Chondrocyte (in vitro differentiated cells): ENCODE measurements around the gene RFNG. TPM values are rescaled to one million over a fixed set of nuclear protein-coding genes. Genes with fewer than 3 reads are reported as not detected.

ENCODE experiments used
- DNase-seq: peaks from one replicate; pipeline ENCODE4 v3.0.0; 2021; ENCODE audit warnings: mixed read lengths, low spot score
- H3K27ac Mint-ChIP-seq: one replicate; pipeline ENCODE4 v1.8.0; 2021; ENCODE audit warnings: mild to moderate bottlenecking, moderate library complexity, mixed read lengths; ENCODE audit not compliant: unreplicated experiment
- H3K27me3 Mint-ChIP-seq: 2 replicates; pipeline ENCODE4 v1.8.0; 2021; ENCODE audit warnings: low read depth, mixed read lengths
- H3K36me3 Mint-ChIP-seq: 2 replicates; pipeline ENCODE4 v1.8.0; 2021; ENCODE audit warnings: low read depth, mixed read lengths
- H3K4me1 Mint-ChIP-seq: 2 replicates; pipeline ENCODE4 v1.8.0; 2021; ENCODE audit warnings: low read depth, mild to moderate bottlenecking, mixed read lengths
- H3K4me3 Mint-ChIP-seq: one replicate; pipeline ENCODE4 v1.8.0; 2021; ENCODE audit warnings: mild to moderate bottlenecking, moderate library complexity, mixed read lengths; ENCODE audit not compliant: unreplicated experiment
- H3K9me3 Mint-ChIP-seq: 2 replicates; pipeline ENCODE4 v1.8.0; 2021; ENCODE audit warnings: low read depth, mixed read lengths
- total RNA-seq: library from RNA; stranded (reverse); gene quantifications from 3 replicates; pipeline ENCODE4 v1.2.1, GENCODE V29; 2021
- TF ChIP-seq, protein P1 (sequence below): fragments of 200-600 bp; sonication (generic); IDR thresholded peaks from 2 replicates; pipeline ENCODE4 v1.5.0; 2021; ENCODE audit warnings: antibody characterized with exemption, mild to moderate bottlenecking, moderate library complexity

The RFNG gene
- total RNA-seq, 1 donor from 2014 or later = 47.4 TPM

- H3K27me3 Mint-ChIP-seq = no peaks in the 10 kb centered on the region
- H3K4me1 Mint-ChIP-seq = peaks cover 18% of the 10 kb centered on the region
- H3K27ac Mint-ChIP-seq = no peak overlapping the region
- no peaks in the 10 kb centered on the region for H3K36me3 Mint-ChIP-seq
- no peaks in the 10 kb centered on the region for H3K9me3 Mint-ChIP-seq
- no peak for DNase-seq
- TF ChIP-seq, protein P1, sequence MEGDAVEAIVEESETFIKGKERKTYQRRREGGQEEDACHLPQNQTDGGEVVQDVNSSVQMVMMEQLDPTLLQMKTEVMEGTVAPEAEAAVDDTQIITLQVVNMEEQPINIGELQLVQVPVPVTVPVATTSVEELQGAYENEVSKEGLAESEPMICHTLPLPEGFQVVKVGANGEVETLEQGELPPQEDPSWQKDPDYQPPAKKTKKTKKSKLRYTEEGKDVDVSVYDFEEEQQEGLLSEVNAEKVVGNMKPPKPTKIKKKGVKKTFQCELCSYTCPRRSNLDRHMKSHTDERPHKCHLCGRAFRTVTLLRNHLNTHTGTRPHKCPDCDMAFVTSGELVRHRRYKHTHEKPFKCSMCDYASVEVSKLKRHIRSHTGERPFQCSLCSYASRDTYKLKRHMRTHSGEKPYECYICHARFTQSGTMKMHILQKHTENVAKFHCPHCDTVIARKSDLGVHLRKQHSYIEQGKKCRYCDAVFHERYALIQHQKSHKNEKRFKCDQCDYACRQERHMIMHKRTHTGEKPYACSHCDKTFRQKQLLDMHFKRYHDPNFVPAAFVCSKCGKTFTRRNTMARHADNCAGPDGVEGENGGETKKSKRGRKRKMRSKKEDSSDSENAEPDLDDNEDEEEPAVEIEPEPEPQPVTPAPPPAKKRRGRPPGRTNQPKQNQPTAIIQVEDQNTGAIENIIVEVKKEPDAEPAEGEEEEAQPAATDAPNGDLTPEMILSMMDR = no peak
- no peak overlapping the region for H3K4me3 Mint-ChIP-seq
These were observed 46.8 kb downstream of the RFNG start for GRCh38 chr17:82004517-82005455.

- no peaks in the 10 kb centered on the region for H3K36me3 Mint-ChIP-seq
- H3K27ac Mint-ChIP-seq = peak overlapping the region; percentile 74
- no peaks in the 10 kb centered on the region for H3K27me3 Mint-ChIP-seq
- no peak for DNase-seq
- H3K9me3 Mint-ChIP-seq = no peaks in the 10 kb centered on the region
- H3K4me1 Mint-ChIP-seq = peaks cover 18% of the 10 kb centered on the region
- TF ChIP-seq, protein P1 = no peak
- peak overlapping the region; percentile 22 for H3K4me3 Mint-ChIP-seq
These were observed 47.9 kb downstream of the RFNG start for GRCh38 chr17:82003411-82004381.

- Mint-ChIP-seq H3K9me3 (no peaks in the 10 kb centered on the region), H3K36me3 (peaks cover 3% of the 10 kb centered on the region), H3K4me1 (peaks cover 18% of the 10 kb centered on the region), H3K27me3 (no peaks in the 10 kb centered on the region), H3K4me3 (no peak overlapping the region), H3K27ac (no peak overlapping the region)
- TF ChIP-seq, protein P1 = no peak
- DNase-seq = no peak
These were observed 50.0 kb downstream of the RFNG start for GRCh38 chr17:82001571-82002056.

DNA sequence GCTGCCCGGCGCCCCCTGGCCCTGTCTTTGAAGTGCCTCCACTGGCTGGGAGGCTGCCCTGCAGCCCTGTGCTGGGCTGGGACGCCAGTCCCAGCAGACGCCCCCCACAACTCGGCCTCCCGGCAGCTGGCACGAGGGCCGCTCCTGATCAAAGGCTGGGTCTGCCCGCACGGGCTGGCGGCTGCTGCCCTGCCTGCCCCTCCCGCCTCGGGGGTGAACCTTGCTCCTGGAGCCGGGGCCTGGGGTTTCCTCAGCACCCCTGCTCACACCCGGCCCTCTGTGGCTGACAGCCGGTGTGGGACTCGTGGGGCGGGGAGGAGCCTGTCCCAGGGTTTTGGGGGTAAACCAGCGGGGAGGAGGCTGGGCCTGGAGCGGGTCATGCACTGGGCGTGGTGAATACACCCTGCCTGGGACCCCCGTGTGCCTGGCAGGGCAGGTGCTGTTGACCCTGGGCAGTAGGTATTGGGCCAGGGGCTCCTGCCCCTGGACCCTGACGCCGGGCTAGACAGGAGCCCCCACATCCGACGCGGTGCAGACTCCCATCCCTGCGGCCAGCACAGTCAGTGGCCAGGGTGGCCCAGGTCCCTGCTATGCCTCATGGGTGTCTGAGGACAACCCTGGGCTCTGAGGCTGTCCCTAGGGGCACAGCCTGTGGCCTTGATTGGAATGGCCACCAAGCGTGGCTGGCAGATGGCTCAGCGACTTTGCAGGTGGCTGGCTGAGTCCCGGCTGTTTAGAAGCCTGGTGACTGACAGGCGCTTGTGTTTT, 50.6 kb downstream of the RFNG start:
- TF ChIP-seq, protein P1 = no peak
- Mint-ChIP-seq H3K4me3 (no peak overlapping the region), H3K4me1 (peaks cover 16% of the 10 kb centered on the region), H3K27me3 (no peaks in the 10 kb centered on the region), H3K9me3 (no peaks in the 10 kb centered on the region), H3K36me3 (peaks cover 5% of the 10 kb centered on the region), H3K27ac (no peak overlapping the region)
- DNase-seq = no peak
